GM12878 (cell line): ENCODE measurements around the gene EWSR1. TPM values are rescaled to one million over a fixed set of nuclear protein-coding genes. Genes with fewer than 3 reads are reported as not detected.

Source experiments
- ATAC-seq: fragments of 200-7000 bp; cut with Tn5 transposase; 3 replicates; pipeline ENCODE4 v1.9.1; 2020; ENCODE audit warnings: mild to moderate bottlenecking, moderate library complexity
- BruUV-seq: library from RNA; stranded (reverse); fragments of 400-500 nt; replicated peaks from 2 replicates; lab custom pipeline; 2021; lab: Mats Ljungman, UMichigan
- CTCF ChIA-PET: fragments of 300-600 bp; sonication (Branson Sonifier 250); formaldehyde crosslinking; extraction: SDS; loops from one replicate; lab custom pipeline; 2021; ENCODE audit warnings: inconsistent platforms; lab: Yijun Ruan, JAX
- POLR2A ChIA-PET: fragments of 350-600 bp; formaldehyde crosslinking; extraction: SDS; loops from one replicate; lab custom pipeline; 2021; ENCODE audit warnings: inconsistent platforms; lab: Charles Lee
- RAD21 ChIA-PET: fragments of 300-600 bp; sonication (Branson Sonifier 250); formaldehyde crosslinking; loops from one replicate; lab custom pipeline; 2023; ENCODE audit warnings: antibody characterized with exemption; ENCODE audit not compliant: unreplicated experiment; lab: Charles Lee
- SMC1A ChIA-PET: fragments of 300-600 bp; sonication (Branson Sonifier 250); formaldehyde crosslinking; loops from one replicate; lab custom pipeline; 2023; ENCODE audit not compliant: unreplicated experiment, uncharacterized antibody; lab: Charles Lee
- DNase-seq: peaks from one replicate; pipeline ENCODE4 v3.0.0-alpha.2; 2011; ENCODE audit warnings: low read depth, low spot score
- FAIRE-seq: peaks from 3 replicates; lab custom pipeline; 2011; peaks lifted over from hg19 to GRCh38; lab: Jason Lieb, UNC
- H2AFZ ChIP-seq: 2 replicates; pipeline ENCODE4 v1.6.0; 2011; ENCODE audit warnings: low read depth, low read length, control low read depth; ENCODE audit not compliant: control insufficient read depth
- H3K27ac ChIP-seq: 2 replicates; pipeline ENCODE4 v1.5.1; 2011; ENCODE audit warnings: control low read depth; ENCODE audit not compliant: control insufficient read depth, insufficient read depth
- H3K27me3 ChIP-seq, 2 experiments: replicated peaks in 1 of 2; 2 replicates each; pipeline versions ENCODE4 v1.6.0 to v1.6.1; 2011; ENCODE audit warnings: low read length in 1 of 2; ENCODE audit not compliant: control insufficient read depth in 2 of 2, insufficient read depth in 2 of 2
- H3K36me3 ChIP-seq, 2 experiments: 2 replicates each; pipeline ENCODE4 v1.5.1; 2011; ENCODE audit warnings: low read length in 1 of 2; ENCODE audit not compliant: control insufficient read depth in 2 of 2, insufficient read depth in 2 of 2
- H3K4me1 ChIP-seq: 2 replicates; pipeline ENCODE4 v1.6.1; 2011; ENCODE audit warnings: mild to moderate bottlenecking, low read length, moderate library complexity, mixed read lengths; ENCODE audit not compliant: control insufficient read depth, insufficient read depth
- H3K4me2 ChIP-seq: 2 replicates; pipeline ENCODE4 v1.6.0; 2011; ENCODE audit warnings: control low read depth; ENCODE audit not compliant: control insufficient read depth, insufficient read depth
- H3K4me3 ChIP-seq: fragments of 200-600 bp; sonication (generic); 2 replicates; pipeline ENCODE4 v1.5.1; 2016
- H3K79me2 ChIP-seq: 2 replicates; pipeline ENCODE4 v1.6.0; 2011; ENCODE audit warnings: low read length; ENCODE audit not compliant: control insufficient read depth, insufficient read depth
- H3K9ac ChIP-seq: 2 replicates; pipeline ENCODE4 v1.8.0; 2011; ENCODE audit warnings: low read length, control low read depth, mixed read lengths; ENCODE audit not compliant: control insufficient read depth, insufficient read depth
- H3K9me3 ChIP-seq: replicated peaks from 3 replicates; pipeline ENCODE4 v1.5.1; 2011; ENCODE audit warnings: mild to moderate bottlenecking, low read length; ENCODE audit not compliant: control insufficient read depth, insufficient read depth
- H4K20me1 ChIP-seq: 2 replicates; pipeline ENCODE4 v1.6.0; 2011; ENCODE audit not compliant: control insufficient read depth, insufficient read depth
- ETV6 ChIP-seq, 2 experiments: fragments of 450-650 bp in 1 of 2; IDR thresholded peaks in 1 of 2; conservative IDR thresholded peaks in 1 of 2; 2 replicates each; pipeline ENCODE4 v1.6.1; 2014; ENCODE audit warnings: antibody characterized with exemption in 1 of 2, borderline replicate concordance in 1 of 2, low read depth in 1 of 2, mild to moderate bottlenecking in 1 of 2, moderate library complexity in 1 of 2
- IRF4 ChIP-seq: IDR thresholded peaks from 2 replicates; pipeline ENCODE4 v1.6.1; 2011; ENCODE audit warnings: low read depth, low read length
- JUND ChIP-seq: IDR thresholded peaks from 2 replicates; pipeline ENCODE4 v1.6.1; 2012; ENCODE audit warnings: low read depth, mild to moderate bottlenecking, low read length, improper control_type of control experiment, moderate library complexity
- NFXL1 ChIP-seq: fragments of 450-650 bp; IDR thresholded peaks from 2 replicates; pipeline ENCODE4 v1.6.1; 2017; ENCODE audit warnings: antibody characterized with exemption, mild to moderate bottlenecking, borderline replicate concordance
- RBBP5 ChIP-seq: fragments of 200-600 bp; sonication (generic); conservative IDR thresholded peaks from 2 replicates; pipeline ENCODE4 v1.6.1; 2016
- SREBF2 ChIP-seq: IDR thresholded peaks from 2 replicates; pipeline ENCODE4 v1.6.1; 2012; ENCODE audit warnings: mild to moderate bottlenecking, low read length
- WGBS: methylation state at CpG from one replicate; pipeline ENCODE4 v1.1.6; 2016; ENCODE audit warnings: low lambda C conversion rate; ENCODE audit not compliant: insufficient replicate concordance, insufficient coverage; ENCODE audit errors: missing lambda C conversion rate; 5-methylcytosine and 5-hydroxymethylcytosine counted together
- in situ Hi-C: fragments of 300-500 bp; cut with MboI; formaldehyde crosslinking; loops from 9 replicates; pipeline ENCODE4 v1.14.3; 2018; ENCODE audit warnings: mixed read lengths
- intact Hi-C: fragments of 100-400 bp; cut with micrococcal nuclease; formaldehyde crosslinking; loops from one replicate; pipeline ENCODE4 v1.14.2; 2022; ENCODE audit not compliant: unreplicated experiment
- polyA plus RNA-seq, 11 experiments: library from polyadenylated mRNA; depleted of rRNA in 4 of 11; unstranded in 6 of 11; stranded (reverse) in 5 of 11; fragments of >200 nt; fragmentation: Nextera tagmentation in 4 of 11; fragmentation: Illumina TruSeq in 1 of 11; extraction: Ambion mirVana in 4 of 11; extraction: Trizol in 1 of 11; gene quantifications; 1 replicate in 1 of 11; 2 replicates in 10 of 11; pipeline versions ENCODE4 v1.2.1 to v1.2.3, GENCODE V29; 2011 to 2016; ENCODE audit warnings: inconsistent platforms in 2 of 11, missing spikeins in 2 of 11, low read depth in 1 of 11
- total RNA-seq, 4 experiments: library from RNA; depleted of rRNA in 3 of 4; stranded (reverse); fragments of >200 nt in 3 of 4; fragmentation: Illumina TruSeq in 1 of 4; extraction: Trizol in 1 of 4; gene quantifications; 2 replicates each; pipeline versions ENCODE4 v1.2.1 to v1.2.3, GENCODE V29; 2013 to 2021
- TF ChIP-seq, protein P1 (sequence below): IDR thresholded peaks from 2 replicates; pipeline ENCODE4 v1.6.1; 2011; ENCODE audit warnings: borderline replicate concordance, low read depth, mild to moderate bottlenecking, moderate library complexity, low read length; ENCODE audit not compliant: insufficient read depth, poor library complexity, severe bottlenecking
- TF ChIP-seq, protein P2 (sequence below): IDR thresholded peaks from 2 replicates; pipeline ENCODE4 v1.6.1; 2011; ENCODE audit warnings: borderline replicate concordance, low read depth, mild to moderate bottlenecking, moderate library complexity, mixed read lengths, low read length; ENCODE audit not compliant: insufficient read depth; ENCODE audit errors: extremely low read length
- TF ChIP-seq, protein P3 (sequence below): fragments of 450-650 bp; IDR thresholded peaks from 2 replicates; pipeline ENCODE4 v1.6.1; 2017; ENCODE audit warnings: mild to moderate bottlenecking, moderate library complexity

The EWSR1 gene
- total and polyA plus RNA-seq, 10 of the 15 experiments (the other 5 are each of a cell fraction or from before 2014, with no cell fraction given), result 130 to 480 (median 356) TPM

DNA sequence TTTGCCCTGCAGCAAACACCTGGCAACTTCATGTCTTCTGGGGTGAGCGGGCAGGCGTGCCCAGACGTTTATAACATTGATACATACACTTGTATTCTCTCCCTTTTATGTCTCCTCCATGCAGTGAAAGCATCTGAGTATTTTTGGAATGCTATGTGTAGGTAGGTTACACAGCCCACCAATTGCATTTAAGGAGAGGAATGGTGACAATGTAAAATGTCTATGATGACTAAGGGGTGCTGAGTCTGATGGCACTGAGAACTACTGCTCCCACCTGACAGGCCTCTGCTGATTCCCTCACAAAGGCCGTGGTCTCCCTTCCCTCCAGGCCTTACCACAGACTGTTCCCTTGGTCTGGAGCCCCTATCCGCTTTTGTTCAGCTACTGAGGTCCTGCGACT, 70.3 kb downstream of the EWSR1 start:
- intact Hi-C loops, result no loop called here
- Histone ChIP-seq H3K27me3 (no peaks in the 10 kb centered on the region), H3K9me3 (no peaks in the 10 kb centered on the region), H3K4me1 (no peaks in the 10 kb centered on the region), H3K36me3 (peaks cover 24 to 60% of the 10 kb centered on the region in 2 experiments)
- no peak for ATAC-seq
- FAIRE-seq, result no peak
- POLR2A ChIA-PET, result no interaction called here
- TF ChIP-seq RBBP5 (no peak), SREBF2 (no peak), ETV6 (conservative IDR thresholded peaks at IDR 0.05 in 1 of 2, IDR thresholded peaks at IDR 0.05 in 1 of 2; ENCODE audit: borderline replicate concordance in 1 of 2, low read depth in 1 of 2) (no peak), IRF4 (no peak), JUND (no peak), NFXL1 (no peak)
- TF ChIP-seq, protein P1, sequence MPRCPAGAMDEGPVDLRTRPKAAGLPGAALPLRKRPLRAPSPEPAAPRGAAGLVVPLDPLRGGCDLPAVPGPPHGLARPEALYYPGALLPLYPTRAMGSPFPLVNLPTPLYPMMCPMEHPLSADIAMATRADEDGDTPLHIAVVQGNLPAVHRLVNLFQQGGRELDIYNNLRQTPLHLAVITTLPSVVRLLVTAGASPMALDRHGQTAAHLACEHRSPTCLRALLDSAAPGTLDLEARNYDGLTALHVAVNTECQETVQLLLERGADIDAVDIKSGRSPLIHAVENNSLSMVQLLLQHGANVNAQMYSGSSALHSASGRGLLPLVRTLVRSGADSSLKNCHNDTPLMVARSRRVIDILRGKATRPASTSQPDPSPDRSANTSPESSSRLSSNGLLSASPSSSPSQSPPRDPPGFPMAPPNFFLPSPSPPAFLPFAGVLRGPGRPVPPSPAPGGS, result no peak
- TF ChIP-seq, protein P2, sequence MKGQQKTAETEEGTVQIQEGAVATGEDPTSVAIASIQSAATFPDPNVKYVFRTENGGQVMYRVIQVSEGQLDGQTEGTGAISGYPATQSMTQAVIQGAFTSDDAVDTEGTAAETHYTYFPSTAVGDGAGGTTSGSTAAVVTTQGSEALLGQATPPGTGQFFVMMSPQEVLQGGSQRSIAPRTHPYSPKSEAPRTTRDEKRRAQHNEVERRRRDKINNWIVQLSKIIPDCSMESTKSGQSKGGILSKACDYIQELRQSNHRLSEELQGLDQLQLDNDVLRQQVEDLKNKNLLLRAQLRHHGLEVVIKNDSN, result no peak
- TF ChIP-seq, protein P3, sequence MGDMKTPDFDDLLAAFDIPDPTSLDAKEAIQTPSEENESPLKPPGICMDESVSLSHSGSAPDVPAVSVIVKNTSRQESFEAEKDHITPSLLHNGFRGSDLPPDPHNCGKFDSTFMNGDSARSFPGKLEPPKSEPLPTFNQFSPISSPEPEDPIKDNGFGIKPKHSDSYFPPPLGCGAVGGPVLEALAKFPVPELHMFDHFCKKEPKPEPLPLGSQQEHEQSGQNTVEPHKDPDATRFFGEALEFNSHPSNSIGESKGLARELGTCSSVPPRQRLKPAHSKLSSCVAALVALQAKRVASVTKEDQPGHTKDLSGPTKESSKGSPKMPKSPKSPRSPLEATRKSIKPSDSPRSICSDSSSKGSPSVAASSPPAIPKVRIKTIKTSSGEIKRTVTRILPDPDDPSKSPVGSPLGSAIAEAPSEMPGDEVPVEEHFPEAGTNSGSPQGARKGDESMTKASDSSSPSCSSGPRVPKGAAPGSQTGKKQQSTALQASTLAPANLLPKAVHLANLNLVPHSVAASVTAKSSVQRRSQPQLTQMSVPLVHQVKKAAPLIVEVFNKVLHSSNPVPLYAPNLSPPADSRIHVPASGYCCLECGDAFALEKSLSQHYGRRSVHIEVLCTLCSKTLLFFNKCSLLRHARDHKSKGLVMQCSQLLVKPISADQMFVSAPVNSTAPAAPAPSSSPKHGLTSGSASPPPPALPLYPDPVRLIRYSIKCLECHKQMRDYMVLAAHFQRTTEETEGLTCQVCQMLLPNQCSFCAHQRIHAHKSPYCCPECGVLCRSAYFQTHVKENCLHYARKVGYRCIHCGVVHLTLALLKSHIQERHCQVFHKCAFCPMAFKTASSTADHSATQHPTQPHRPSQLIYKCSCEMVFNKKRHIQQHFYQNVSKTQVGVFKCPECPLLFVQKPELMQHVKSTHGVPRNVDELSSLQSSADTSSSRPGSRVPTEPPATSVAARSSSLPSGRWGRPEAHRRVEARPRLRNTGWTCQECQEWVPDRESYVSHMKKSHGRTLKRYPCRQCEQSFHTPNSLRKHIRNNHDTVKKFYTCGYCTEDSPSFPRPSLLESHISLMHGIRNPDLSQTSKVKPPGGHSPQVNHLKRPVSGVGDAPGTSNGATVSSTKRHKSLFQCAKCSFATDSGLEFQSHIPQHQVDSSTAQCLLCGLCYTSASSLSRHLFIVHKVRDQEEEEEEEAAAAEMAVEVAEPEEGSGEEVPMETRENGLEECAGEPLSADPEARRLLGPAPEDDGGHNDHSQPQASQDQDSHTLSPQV, result no peak
- TF ChIP-seq, all 136 proteins: peak for 0
- Histone ChIP-seq H3K4me3 (no peak overlapping the region), H3K4me2 (no peak overlapping the region), H3K79me2 (no peaks in the 10 kb centered on the region), H2AFZ (no peak overlapping the region), H3K9ac (no peak overlapping the region), H3K27ac (no peak overlapping the region), H4K20me1 (no peaks in the 10 kb centered on the region)
- no peak for DNase-seq
- ChIA-PET RAD21 (no interaction called here), SMC1A (no interaction called here), CTCF (no interaction called here)
- WGBS, result 92% methylated on average over 6 of the region's 6 CpGs
- in situ Hi-C loops, result no loop called here
- no TSS peak for BruUV-seq
